Thymus (tissue), 11 donors: ENCODE measurements around the gene TACC2. TPM values are rescaled to one million over a fixed set of nuclear protein-coding genes. Genes with fewer than 3 reads are reported as not detected.

Experiments used
- DNase-seq, 9 donors: peaks; one replicate each; pipeline ENCODE4 v3.0.0-alpha.2; 2013; ENCODE audit warnings: low spot score in 9 of 9, low read depth in 6 of 9, missing footprints in 1 of 9
- H3K27ac ChIP-seq, 2 donors: one replicate each; pipeline ENCODE4 v1.5.1; 2013; ENCODE audit warnings: control low read depth in 1 of 2, low read depth in 1 of 2, low read length in 1 of 2, mild to moderate bottlenecking in 1 of 2, moderate library complexity in 1 of 2
- H3K27me3 ChIP-seq, 2 donors: one replicate each; pipeline ENCODE4 v1.5.1; 2013; ENCODE audit warnings: low read length in 1 of 2; ENCODE audit not compliant: control insufficient read depth in 2 of 2, insufficient read depth in 1 of 2
- H3K36me3 ChIP-seq, 2 donors: one replicate each; pipeline ENCODE4 v1.5.1; 2013; ENCODE audit warnings: low read length in 1 of 2, mild to moderate bottlenecking in 1 of 2, moderate library complexity in 1 of 2; ENCODE audit not compliant: control insufficient read depth in 2 of 2, insufficient read depth in 2 of 2
- H3K4me1 ChIP-seq, 2 donors: one replicate each; pipeline ENCODE4 v1.5.1; 2013; ENCODE audit warnings: low read length in 2 of 2; ENCODE audit not compliant: control insufficient read depth in 2 of 2, insufficient read depth in 2 of 2
- H3K4me3 ChIP-seq, 2 donors: one replicate each; pipeline ENCODE4 v1.5.1; 2013; ENCODE audit warnings: low read length in 2 of 2, control low read depth in 1 of 2, mild to moderate bottlenecking in 1 of 2
- H3K9me3 ChIP-seq, 2 donors: one replicate each; pipeline ENCODE4 v1.5.1; 2013; ENCODE audit warnings: low read length in 1 of 2, mild to moderate bottlenecking in 1 of 2; ENCODE audit not compliant: control insufficient read depth in 2 of 2, insufficient read depth in 1 of 2
- WGBS: extraction: QIAGEN DNeasy Blood & Tissue Kit; methylation state at CpG from one replicate; pipeline ENCODE4 v1.1.7; 2013; 5-methylcytosine and 5-hydroxymethylcytosine counted together
- polyA plus RNA-seq: library from polyadenylated mRNA; stranded (reverse); fragments of 200-250 nt; gene quantifications from one replicate; pipeline ENCODE4 v1.2.3, GENCODE V29; 2013
- total RNA-seq: library from RNA; stranded (reverse); fragments of 120-200 nt; gene quantifications from one replicate; pipeline ENCODE4 v1.2.4, GENCODE V29; 2013
- donor health status: healthy.

Gene TACC2
- total and polyA plus RNA-seq, 2 donors, result 4.6 to 57.3 TPM

GRCh38 chr10:122178655-122179054, 189.7 kb downstream of the TACC2 start:
- H3K27me3 ChIP-seq, result peaks cover 0 to 2% of the 10 kb centered on the region in 2 donors

GRCh38 chr10:122181041-122181732, 192.2 kb downstream of the TACC2 start:
- WGBS, result 85% methylated on average over 5 of the region's 5 CpGs
- no peaks in the 10 kb centered on the region for H3K9me3 ChIP-seq
- H3K27me3 ChIP-seq, result no peaks in the 10 kb centered on the region
- no peak for DNase-seq
- no peak overlapping the region for H3K27ac ChIP-seq
- H3K36me3 ChIP-seq, result no peaks in the 10 kb centered on the region
- no peaks in the 10 kb centered on the region for H3K4me1 ChIP-seq
- H3K4me3 ChIP-seq, result no peak overlapping the region

More at GRCh38 chr10:122178655-122179054, 189.7 kb downstream of the TACC2 start:
- H3K27ac ChIP-seq, result no peak overlapping the region
- no peaks in the 10 kb centered on the region for H3K9me3 ChIP-seq
- no peaks in the 10 kb centered on the region for H3K4me1 ChIP-seq
- DNase-seq, result no peak
- no peak overlapping the region for H3K4me3 ChIP-seq
- 97% methylated on average over 3 of the region's 3 CpGs for WGBS
- H3K36me3 ChIP-seq, result no peaks in the 10 kb centered on the region

- WGBS, result 39% methylated on average over 4 of the region's 4 CpGs
- Histone ChIP-seq H3K4me1 (no peaks in the 10 kb centered on the region), H3K4me3 (no peak overlapping the region), H3K36me3 (no peaks in the 10 kb centered on the region), H3K27ac (no peak overlapping the region), H3K27me3 (no peaks in the 10 kb centered on the region), H3K9me3 (no peaks in the 10 kb centered on the region)
- no peak for DNase-seq
Measured at GRCh38 chr10:122181876-122182275, 192.9 kb downstream of the TACC2 start.

- DNase-seq, result no peak
- Histone ChIP-seq H3K9me3 (no peaks in the 10 kb centered on the region), H3K4me3 (no peak overlapping the region), H3K4me1 (no peaks in the 10 kb centered on the region), H3K27me3 (no peaks in the 10 kb centered on the region), H3K27ac (no peak overlapping the region), H3K36me3 (no peaks in the 10 kb centered on the region)
- 70% methylated on average over 6 of the region's 6 CpGs for WGBS
Measured at GRCh38 chr10:122182308-122182707, 193.3 kb downstream of the TACC2 start.

GRCh38 chr10:122184254-122184653, 195.3 kb downstream of the TACC2 start:
- 92% methylated on average over 6 of the region's 6 CpGs for WGBS
- Histone ChIP-seq H3K9me3 (no peaks in the 10 kb centered on the region), H3K27ac (no peak overlapping the region), H3K4me1 (no peaks in the 10 kb centered on the region), H3K27me3 (no peaks in the 10 kb centered on the region), H3K4me3 (no peak overlapping the region), H3K36me3 (no peaks in the 10 kb centered on the region)
- DNase-seq, result no peak

GRCh38 chr10:122185643-122186042, 196.7 kb downstream of the TACC2 start:
- Histone ChIP-seq H3K4me3 (no peak overlapping the region), H3K4me1 (no peaks in the 10 kb centered on the region), H3K9me3 (no peaks in the 10 kb centered on the region), H3K27ac (no peak overlapping the region), H3K27me3 (no peaks in the 10 kb centered on the region), H3K36me3 (no peaks in the 10 kb centered on the region)
- DNase-seq, result no peak
- 97% methylated on average over 4 of the region's 4 CpGs for WGBS

- DNase-seq, result no peak
- 78% methylated on average over 19 of the region's 19 CpGs for WGBS
- Histone ChIP-seq H3K4me3 (no peak overlapping the region), H3K36me3 (no peaks in the 10 kb centered on the region), H3K27me3 (no peaks in the 10 kb centered on the region), H3K27ac (no peak overlapping the region), H3K4me1 (no peaks in the 10 kb centered on the region), H3K9me3 (no peaks in the 10 kb centered on the region)
Measured at GRCh38 chr10:122186816-122187810, 198.2 kb downstream of the TACC2 start.

GRCh38 chr10:122188706-122189105, 199.7 kb downstream of the TACC2 start:
- Histone ChIP-seq H3K27ac (no peak overlapping the region), H3K4me1 (no peaks in the 10 kb centered on the region), H3K9me3 (no peaks in the 10 kb centered on the region), H3K4me3 (no peak overlapping the region), H3K36me3 (no peaks in the 10 kb centered on the region), H3K27me3 (no peaks in the 10 kb centered on the region)
- DNase-seq, result no peak
- WGBS, result 91% methylated on average over 11 of the region's 11 CpGs

GRCh38 chr10:122189185-122189584, 200.2 kb downstream of the TACC2 start:
- no peaks in the 10 kb centered on the region for H3K4me1 ChIP-seq
- no peaks in the 10 kb centered on the region for H3K36me3 ChIP-seq
- no peak overlapping the region for H3K27ac ChIP-seq
- no peaks in the 10 kb centered on the region for H3K27me3 ChIP-seq
- DNase-seq, result no peak
- H3K9me3 ChIP-seq, result no peaks in the 10 kb centered on the region
- WGBS, result 90% methylated on average over 5 of the region's 5 CpGs
- no peak overlapping the region for H3K4me3 ChIP-seq
